Colon (tissue), 2 donors: ENCODE data around the gene MPO.

ENCODE experiments used
- FAIRE-seq: peaks from 2 replicates; lab custom pipeline; 2012; peaks lifted over from hg19 to GRCh38; lab: Jason Lieb, UNC
- donor health status: control.
- donor health status: control.

MPO gene

GRCh38 chr17:58319173-58320162, 38.7 kb upstream of the MPO start:
- FAIRE-seq = no peak

DNA sequence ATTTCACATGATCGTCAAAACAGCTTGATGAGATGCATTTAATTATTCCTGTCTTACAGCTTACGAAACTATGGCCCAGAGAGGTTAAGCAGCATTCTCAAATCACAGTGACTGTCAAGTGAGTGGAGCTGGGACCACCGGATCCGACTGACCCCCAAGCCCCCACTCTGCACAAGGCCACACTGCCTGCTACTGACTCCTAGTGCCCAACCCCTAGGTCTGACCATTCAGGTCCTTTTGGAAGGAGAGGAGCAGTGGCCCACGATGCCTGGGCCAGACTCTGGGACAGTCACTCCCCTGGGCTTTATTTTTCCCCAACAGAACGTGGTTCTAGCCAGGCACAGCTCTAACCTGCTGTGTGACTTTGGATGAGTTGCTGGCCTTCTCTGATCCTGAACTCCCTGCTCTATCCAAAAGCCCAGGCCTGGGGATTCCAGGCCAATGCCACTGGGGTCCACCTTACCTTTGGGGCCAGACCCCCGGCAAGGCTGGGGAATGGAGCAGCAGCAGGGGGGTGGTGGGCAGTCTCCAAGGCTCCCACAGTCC, 38.0 kb upstream of the MPO start:
- no peak for FAIRE-seq

DNA sequence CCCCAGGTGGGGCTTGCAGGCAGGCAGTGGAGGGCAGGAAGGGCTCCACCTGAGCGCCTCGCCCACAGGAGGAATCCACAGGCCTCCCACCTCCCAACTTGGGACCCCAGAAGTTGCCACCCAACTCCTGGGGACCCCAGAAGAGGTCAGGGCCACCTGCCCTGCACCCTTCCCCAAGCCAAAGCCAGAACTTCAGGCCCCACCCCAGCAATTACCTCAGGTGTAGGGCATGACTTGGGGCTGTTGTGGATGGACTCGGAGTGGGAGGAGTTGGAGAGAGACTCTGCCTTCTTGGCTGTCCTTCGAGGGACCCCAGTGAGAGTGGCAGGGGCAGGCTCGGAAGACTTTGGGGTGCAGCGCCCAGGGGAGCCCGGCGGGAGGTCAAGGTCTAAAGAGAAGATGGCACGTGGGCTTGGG, 37.3 kb upstream of the MPO start:
- no peak for FAIRE-seq

- FAIRE-seq = no peak
These were observed 36.8 kb upstream of the MPO start for GRCh38 chr17:58317421-58318064.

DNA sequence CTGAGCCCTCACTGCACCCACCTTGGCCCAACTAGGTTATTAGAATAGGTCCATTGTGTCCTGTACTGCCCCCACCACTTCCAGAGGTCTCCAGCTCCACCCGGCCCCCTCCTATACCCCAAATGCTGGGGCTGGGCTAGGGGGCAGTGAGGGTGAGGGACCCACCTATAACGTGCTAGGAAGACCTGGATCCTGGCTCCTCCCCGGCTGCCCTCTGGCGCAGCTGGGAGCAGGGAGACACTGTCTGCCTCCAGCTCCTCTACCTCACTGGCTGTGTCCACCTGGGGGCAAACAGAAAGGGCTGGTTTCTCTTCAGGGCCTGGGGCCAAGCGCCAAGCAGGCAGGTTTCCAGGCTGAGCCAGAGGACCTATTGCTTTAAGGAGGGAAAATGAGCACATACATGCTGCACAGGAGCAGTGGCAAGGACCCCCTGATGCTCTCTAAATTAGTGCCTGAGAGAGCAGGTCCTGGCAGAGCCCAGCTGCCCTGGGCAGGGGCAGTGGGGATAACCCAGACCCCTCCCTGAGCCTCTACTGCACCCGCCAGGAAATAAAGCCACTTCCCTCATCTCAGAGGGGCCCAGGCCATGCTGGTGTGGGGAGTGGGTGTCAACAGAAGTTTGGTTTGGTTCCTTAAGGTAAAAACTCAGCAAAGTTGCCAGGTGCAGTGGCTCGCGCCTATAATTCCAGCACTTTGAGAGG, 35.7 kb upstream of the MPO start:
- FAIRE-seq = no peak

DNA sequence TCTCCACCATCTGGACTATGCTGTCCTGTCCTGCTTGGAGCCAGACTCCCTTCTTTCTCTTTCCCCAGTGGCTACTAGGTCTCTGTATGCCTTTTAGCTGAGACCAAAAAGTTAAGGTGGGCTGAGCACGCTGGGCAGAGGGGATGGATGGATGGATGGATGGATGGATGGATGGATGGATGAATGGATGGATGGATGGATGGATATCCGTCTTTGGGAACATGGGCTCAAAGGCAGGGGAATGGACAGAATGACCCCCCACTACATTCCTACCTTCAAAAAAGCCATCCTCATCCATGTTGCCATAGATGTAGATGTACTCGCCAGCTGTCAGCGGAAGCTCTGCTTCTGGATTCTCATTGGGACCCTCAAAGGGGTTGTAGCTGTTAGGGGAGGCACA, 35.0 kb upstream of the MPO start:
- FAIRE-seq = no peak

DNA sequence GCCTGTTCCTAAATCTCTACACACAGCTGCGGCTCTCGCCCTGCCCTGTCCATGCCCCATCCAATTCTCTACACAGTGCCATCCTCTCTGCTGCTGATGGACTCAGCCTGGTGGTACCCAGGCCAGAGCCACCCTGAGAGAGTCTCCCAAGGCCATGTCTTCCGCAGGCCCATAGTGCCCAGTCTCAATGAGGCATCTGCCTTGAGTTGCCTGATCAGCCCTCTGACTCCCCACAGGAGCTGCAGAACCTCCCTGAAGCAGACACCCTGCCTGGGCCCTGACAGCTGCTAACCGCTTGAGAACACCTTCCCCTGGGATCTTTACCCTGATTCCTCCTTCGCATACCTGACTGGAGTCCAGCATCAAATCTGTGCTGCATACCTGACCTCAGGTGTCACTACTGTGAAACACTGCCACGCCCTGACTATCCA, 34.6 kb upstream of the MPO start:
- no peak for FAIRE-seq

DNA sequence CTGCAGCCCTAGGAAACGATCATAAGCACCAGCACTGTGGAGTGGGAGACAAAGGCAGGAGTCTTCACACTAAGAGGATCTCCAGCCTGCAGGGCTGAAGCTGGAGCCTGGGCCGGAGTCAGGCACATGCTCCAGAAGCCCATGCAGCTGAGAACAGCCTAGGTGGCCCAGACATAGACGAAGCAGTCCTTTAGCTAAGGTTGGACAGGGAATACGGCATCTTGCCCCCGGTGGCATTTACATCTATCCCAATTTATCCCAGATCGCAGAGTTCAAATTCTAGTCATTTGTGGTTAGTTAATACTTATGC, 33.9 kb upstream of the MPO start:
- no peak for FAIRE-seq

GRCh38 chr17:58313815-58314705, 33.3 kb upstream of the MPO start:
- FAIRE-seq = no peak

- FAIRE-seq = no peak
These were observed 32.1 kb upstream of the MPO start for GRCh38 chr17:58312829-58313228.

- no peak for FAIRE-seq
These were observed 31.4 kb upstream of the MPO start for GRCh38 chr17:58312021-58312630.

DNA sequence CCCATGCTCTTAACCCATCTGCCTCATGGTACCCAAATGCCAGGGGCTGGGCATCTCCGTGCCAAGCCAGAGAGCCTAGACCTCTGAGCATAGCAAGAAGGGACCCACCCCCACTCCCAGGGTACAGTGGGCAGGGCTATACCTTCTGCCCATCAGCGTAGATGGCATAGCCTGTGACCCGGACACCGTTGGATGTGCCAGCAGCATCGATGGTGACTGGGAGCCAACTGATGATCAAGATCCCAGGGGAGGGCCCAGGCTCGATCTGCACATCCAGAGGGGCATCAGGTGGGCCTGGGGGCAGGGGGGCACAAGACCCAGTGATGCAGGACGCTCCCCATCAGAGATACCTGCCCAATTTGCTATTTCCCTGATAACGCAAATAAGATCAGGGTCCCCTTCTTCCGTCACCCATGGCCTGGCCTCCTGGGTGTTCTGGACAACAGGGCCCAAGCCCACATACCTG, 30.7 kb upstream of the MPO start:
- FAIRE-seq = no peak

- FAIRE-seq = no peak
These were observed 30.0 kb upstream of the MPO start for GRCh38 chr17:58310511-58311428.

DNA sequence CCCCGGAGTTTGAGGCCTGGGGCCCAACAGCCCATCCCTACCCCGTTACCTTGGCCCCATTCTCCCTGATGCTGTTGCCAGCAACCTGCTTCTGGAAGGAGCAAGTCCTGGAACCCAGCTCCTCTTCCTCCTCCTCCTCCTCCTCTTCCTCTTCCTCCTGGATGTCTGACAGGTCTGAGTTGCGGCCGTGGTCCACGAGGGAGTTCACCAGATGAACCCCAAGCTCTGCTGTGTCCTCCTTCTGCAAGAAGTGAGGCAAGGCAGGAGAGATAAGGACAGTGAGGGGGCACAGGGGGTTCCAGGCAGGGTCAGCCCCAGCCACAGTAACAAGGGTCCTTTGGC, 29.2 kb upstream of the MPO start:
- no peak for FAIRE-seq

- no peak for FAIRE-seq
These were observed 28.5 kb upstream of the MPO start for GRCh38 chr17:58308985-58309917.

DNA sequence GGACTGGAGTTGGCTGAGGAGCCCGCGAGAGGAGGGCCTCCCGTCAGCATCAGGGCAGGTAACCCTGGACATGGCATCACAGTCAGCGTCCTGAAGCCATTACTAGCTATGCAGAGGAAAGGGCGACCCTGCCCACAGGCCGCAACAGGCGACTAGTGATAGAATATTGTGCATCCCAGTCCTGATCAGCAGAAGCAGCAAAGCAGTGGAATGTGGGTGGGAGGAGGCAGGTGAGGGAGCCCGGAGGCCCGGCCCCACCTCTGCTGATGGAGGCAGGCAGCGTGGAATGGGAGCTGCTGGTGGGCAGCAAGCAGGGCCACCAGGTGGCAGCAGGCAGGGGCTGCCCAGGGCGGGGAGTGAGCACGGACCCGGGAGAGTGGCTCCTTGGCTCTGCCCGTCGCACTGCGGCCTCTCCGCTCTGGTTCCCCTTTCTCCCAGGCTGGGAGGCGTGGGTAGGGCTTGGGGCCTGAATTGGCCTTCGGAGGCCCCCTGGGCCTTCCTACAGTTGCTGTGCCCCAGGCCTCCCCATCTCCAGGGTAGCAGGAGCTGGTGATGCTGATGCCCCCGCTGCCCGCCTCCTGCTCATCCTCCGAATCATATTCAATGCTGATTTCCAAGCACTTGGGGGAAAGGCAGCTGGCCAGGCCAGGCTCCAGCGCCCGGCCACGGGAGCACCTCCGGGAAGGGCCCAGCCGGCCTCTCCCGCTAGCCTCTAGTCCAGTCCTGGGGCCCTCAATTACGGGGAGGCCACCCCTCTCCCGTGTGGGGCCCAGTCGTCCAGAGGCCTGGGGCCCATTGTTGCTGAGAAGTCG, 27.6 kb upstream of the MPO start:
- no peak for FAIRE-seq

GRCh38 chr17:58307468-58308172, 26.9 kb upstream of the MPO start:
- FAIRE-seq = no peak
